Coronary artery (tissue), 2 donors: Measurements from ENCODE around the gene ERBIN.

ENCODE experiments used
- DNase-seq: peaks from one replicate; pipeline ENCODE4 v3.0.0-alpha.2; 2017; ENCODE audit warnings: low spot score
- H3K27ac ChIP-seq, 2 donors: fragments of 200-600 bp; sonication (generic); one replicate each; pipeline ENCODE4 v1.5.1; 2016 to 2019
- H3K4me3 ChIP-seq: fragments of 200-600 bp; sonication (generic); 2 replicates; pipeline ENCODE4 v1.5.1; 2016; ENCODE audit warnings: mild to moderate bottlenecking, moderate library complexity
- CTCF ChIP-seq: fragments of 200-600 bp; sonication (generic); IDR thresholded peaks from one replicate; pipeline ENCODE4 v1.5.1; 2019; ENCODE audit warnings: antibody characterized with exemption

ERBIN gene

GRCh38 chr5:66074901-66075300, 148.5 kb downstream of the ERBIN start:
- Histone ChIP-seq H3K4me3 (no peak overlapping the region), H3K27ac (no peak overlapping the region)
- no peak for TF ChIP-seq CTCF
- DNase-seq = no peak

GRCh38 chr5:66080664-66081063, 154.3 kb downstream of the ERBIN start:
- no peak overlapping the region for H3K27ac ChIP-seq
- H3K4me3 ChIP-seq = no peak overlapping the region
- no peak for DNase-seq
- no peak for TF ChIP-seq CTCF

GRCh38 chr5:66089384-66089783, 163.0 kb downstream of the ERBIN start:
- no peak for DNase-seq
- Histone ChIP-seq H3K4me3 (no peak overlapping the region), H3K27ac (no peak overlapping the region)
- TF ChIP-seq CTCF = no peak

- DNase-seq = no peak
- Histone ChIP-seq H3K27ac (no peak overlapping the region), H3K4me3 (no peak overlapping the region)
- no peak for TF ChIP-seq CTCF
Measured at GRCh38 chr5:66100851-66101250, 174.5 kb downstream of the ERBIN start.

GRCh38 chr5:66113160-66113559, 186.8 kb downstream of the ERBIN start:
- Histone ChIP-seq H3K4me3 (no peak overlapping the region), H3K27ac (no peak overlapping the region)
- no peak for TF ChIP-seq CTCF
- DNase-seq = no peak

GRCh38 chr5:66118304-66118703, 191.9 kb downstream of the ERBIN start:
- Histone ChIP-seq H3K4me3 (no peak overlapping the region), H3K27ac (no peak overlapping the region)
- DNase-seq = no peak
- TF ChIP-seq CTCF = no peak

GRCh38 chr5:66122379-66123034, 196.1 kb downstream of the ERBIN start:
- TF ChIP-seq CTCF = no peak
- no peak overlapping the region for H3K27ac ChIP-seq

More at GRCh38 chr5:66122379-66123034, 196.1 kb downstream of the ERBIN start:
- no peak for DNase-seq
- H3K4me3 ChIP-seq = no peak overlapping the region
